Amniotic stem cell (primary cell): ENCODE data around the gene MAGI2.

Source experiments
- DNase-seq: peaks from one replicate; lab custom pipeline; 2025; lab: John Stamatoyannopoulos, UW

MAGI2 gene

GRCh38 chr7:79376299-79377025 is 77.0 kb downstream of the MAGI2 start:
- DNase-seq = no peak

DNA sequence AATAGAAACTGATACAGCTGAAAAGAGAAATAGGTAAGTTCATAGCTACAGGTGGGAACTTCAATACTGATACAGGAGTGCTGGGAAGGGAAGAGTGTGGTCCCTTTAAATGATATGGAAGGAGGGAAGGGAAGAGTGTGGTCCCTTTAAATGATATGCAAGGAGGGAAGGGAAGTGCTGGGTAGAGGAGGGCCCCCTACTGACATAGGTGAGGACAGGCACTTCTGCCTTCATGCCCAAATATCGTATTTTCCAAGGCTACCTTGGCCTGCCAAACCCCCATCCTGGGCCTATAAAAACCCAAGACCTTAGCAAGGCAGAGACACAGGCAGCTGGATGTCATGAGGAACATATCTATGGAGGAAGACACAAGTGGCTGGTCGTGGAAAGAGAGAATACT is 92.3 kb downstream of the MAGI2 start:
- DNase-seq = no peak

DNA sequence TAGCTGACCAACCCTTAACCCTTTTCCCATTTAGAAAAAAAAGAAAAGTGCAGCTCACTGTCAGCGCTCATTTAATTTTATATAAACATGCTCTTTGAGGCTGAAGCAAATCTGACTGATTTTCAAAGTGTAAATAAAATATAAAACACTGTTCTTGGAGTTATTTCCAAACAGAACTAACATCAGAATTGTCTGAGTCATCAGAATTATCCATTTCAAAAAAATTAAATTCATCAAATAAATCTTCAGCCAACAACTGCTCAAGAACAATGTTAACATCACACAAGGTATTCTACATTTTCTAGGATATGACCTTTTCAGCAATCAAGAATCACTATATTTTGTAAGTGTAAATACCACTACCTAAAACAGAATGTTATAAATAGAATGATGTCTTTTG is 93.6 kb downstream of the MAGI2 start:
- no peak for DNase-seq

- no peak for DNase-seq
Observed at GRCh38 chr7:79357101-79357500, 96.4 kb downstream of the MAGI2 start.

GRCh38 chr7:79353720-79354468 is 99.6 kb downstream of the MAGI2 start:
- no peak for DNase-seq

GRCh38 chr7:79352323-79352722 is 101.1 kb downstream of the MAGI2 start:
- no peak for DNase-seq

- DNase-seq = no peak
Observed at GRCh38 chr7:79347351-79347750, 106.1 kb downstream of the MAGI2 start.

GRCh38 chr7:79341902-79342301 is 111.6 kb downstream of the MAGI2 start:
- no peak for DNase-seq

DNA sequence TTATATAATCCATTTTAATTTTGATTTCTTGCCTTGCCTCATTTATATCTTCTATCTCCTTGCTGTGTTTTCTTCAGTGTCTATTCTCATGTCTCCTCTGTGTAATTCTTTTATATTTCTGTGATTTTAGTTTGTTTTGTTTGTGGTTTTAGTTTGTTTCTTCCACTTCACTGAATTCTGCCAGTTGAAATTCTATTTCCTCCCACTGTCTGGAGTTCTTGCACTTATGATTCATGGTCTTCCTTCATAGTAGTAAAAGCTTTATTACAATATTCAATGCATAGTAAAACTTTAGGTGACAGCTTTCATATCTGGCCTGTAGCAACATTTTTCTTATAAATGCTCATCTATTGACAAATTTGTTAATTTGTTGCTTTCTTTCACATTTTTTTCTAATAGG is 113.3 kb downstream of the MAGI2 start:
- no peak for DNase-seq

- no peak for DNase-seq
Observed at GRCh38 chr7:79339208-79339925, 114.1 kb downstream of the MAGI2 start.

DNA sequence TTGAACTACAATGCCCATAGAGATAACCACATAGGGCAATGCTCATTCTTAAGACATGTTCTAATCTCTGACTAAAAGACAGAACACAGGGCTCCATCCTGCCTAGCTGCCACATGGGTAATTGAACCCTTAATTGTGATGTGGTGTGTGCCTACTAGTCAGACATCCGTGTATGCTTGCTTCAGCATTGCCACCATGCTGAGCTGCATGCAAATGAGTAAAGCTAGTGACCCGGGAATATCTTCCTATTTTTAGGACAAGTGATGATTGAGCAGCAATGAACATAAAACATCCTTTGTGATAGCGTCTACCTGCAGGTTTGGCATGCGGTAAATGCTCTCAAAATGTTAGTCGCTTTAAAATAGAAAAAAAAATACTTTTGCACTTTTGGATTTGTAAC is 115.8 kb downstream of the MAGI2 start:
- no peak for DNase-seq

DNA sequence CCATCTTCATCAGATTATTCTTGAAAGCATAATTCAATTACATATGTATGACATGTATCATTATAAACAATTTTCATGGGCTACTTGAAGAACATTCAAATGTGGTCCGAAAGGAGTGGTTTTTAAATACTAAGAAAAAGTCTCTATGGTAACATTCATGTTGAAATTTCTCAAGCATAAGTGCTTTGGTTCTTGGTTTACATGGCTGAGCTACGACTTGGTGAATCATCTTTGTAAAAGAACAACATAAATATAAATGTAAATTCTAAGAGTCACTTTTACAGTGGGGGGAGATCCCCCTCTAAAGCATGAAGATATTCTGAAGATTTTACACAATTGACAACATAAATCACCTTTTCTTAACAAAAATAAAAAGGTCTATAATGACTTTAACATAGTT is 118.6 kb downstream of the MAGI2 start:
- no peak for DNase-seq

GRCh38 chr7:79334334-79334733 is 119.1 kb downstream of the MAGI2 start:
- no peak for DNase-seq

GRCh38 chr7:79332091-79332490 is 121.4 kb downstream of the MAGI2 start:
- no peak for DNase-seq

DNA sequence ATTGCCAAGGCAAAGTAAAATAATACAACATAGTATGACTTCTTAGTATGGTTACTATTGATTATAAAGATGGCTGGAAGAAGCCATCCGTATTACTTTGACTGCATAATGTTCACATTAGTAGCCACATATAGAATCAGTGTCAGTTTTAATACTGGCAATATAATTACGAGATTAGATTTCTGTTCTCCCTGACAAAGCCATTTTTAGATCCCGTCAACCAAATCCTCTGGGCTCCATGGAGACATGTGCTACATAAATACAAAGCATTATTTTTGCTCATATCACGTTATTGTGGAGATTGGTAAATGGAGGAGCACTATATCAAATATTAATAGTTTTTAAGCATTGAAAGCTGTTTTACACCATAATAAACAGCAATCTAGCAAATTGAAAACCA is 124.0 kb downstream of the MAGI2 start:
- no peak for DNase-seq

DNA sequence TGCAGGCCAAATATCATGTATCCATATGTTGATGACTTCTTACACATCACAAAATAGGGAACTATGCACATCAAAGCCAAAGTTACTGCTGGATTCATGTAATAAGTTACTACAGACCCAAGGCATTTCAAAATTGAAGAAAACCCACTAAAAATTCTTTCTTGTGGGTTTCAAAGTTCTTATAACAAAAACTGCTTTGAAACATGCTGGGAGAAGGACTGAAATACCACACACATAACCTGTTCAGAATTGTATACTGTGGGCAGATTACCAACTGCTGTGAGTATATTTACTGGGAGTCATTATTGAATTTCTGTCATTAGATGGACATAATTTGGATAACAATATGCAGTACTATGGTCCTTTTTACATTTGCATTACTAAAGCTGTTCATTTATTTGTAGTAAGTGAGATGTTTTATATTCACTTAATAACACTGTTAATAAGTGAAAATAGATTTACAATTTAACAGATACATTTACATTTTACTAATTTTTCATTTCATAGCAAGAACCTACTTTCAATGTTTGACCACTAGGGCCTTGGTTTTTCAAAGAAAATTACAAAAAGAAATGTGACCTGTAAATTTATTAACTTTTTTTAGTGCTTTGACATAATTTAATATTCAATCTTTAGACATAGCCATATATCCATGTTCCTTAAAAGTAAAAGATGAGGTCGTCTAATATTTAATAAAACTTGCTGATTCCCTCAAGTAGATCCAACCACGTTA is 132.6 kb downstream of the MAGI2 start:
- DNase-seq = no peak

- no peak for DNase-seq
Observed at GRCh38 chr7:79319369-79319768, 134.1 kb downstream of the MAGI2 start.

DNA sequence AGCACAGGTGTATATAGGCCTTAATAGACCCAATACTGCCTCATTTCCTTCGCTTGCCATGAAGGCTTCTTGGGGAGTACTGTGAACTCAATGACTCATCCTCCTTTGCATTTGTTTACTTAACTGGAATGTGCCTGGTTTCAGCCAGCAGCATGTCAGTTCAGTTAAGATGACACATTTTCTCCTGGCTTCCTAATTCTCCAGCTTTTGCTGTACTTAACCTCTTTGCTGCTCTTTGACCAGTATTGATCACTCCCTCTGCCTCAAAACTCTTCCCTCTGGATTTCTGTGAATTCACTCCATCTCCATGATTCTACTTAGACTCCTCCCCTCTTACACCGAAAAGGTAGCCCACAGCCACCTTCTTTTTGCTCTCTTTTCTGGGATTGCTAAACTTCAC is 135.7 kb downstream of the MAGI2 start:
- DNase-seq = peak; percentile 35

DNA sequence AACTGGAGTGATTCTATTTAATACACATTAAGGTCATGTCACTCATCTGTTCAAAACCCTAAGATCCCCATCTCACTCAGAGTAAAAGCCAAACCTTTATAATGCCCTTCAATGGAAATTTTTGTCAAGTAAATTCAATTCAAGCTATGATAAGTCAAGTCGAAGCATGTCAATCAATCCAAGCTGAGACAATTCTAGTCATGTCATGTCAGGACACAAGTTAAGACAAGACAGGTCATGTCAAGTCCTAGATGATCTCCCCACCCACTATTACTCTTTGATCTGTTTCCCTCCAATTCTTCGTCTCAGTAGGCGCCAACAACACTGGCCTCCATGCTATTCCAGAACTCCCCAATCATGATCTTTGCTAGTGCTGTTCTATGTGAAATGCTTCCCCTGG is 141.4 kb downstream of the MAGI2 start:
- no peak for DNase-seq

GRCh38 chr7:79308192-79308591 is 145.3 kb downstream of the MAGI2 start:
- DNase-seq = no peak

DNA sequence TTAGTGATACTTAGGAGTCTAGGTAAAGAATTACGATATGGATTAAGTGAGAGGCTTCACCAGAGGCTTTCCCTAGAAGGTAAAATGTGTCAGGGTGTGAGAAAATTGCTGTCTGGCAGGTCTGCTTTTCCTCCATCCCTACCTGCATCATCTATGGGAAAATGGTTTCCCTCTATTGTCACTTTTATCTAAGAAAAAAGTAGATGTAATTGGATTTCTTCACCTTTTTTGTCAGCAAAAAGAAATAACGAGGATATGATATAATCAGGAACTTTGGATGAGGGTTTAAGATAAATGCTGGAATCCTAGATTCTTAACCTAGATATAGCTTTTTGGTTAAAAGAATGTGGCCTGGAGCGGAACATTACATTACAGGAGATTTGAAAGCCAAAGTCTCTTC is 146.1 kb downstream of the MAGI2 start:
- no peak for DNase-seq

DNA sequence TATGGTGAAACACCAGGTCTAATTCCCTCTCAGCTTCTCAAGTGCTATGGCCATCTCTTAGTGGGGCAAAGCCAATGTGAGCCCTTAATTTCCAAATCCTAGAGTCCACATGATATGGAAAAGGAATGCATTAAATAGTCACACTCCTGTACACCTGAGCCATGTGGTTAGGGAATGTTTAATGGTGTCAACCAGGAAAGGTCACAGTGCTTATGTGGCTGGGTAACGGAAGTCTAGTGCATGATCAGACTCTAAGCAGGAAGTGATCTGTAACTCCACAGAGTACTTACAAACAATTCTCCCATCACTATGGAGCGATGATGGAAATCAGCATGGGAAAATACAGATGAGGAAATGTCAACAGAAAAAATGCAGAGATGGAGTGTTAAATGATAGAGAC is 148.8 kb downstream of the MAGI2 start:
- no peak for DNase-seq
